ENCODE data around the gene DSCAML1.

DNA sequence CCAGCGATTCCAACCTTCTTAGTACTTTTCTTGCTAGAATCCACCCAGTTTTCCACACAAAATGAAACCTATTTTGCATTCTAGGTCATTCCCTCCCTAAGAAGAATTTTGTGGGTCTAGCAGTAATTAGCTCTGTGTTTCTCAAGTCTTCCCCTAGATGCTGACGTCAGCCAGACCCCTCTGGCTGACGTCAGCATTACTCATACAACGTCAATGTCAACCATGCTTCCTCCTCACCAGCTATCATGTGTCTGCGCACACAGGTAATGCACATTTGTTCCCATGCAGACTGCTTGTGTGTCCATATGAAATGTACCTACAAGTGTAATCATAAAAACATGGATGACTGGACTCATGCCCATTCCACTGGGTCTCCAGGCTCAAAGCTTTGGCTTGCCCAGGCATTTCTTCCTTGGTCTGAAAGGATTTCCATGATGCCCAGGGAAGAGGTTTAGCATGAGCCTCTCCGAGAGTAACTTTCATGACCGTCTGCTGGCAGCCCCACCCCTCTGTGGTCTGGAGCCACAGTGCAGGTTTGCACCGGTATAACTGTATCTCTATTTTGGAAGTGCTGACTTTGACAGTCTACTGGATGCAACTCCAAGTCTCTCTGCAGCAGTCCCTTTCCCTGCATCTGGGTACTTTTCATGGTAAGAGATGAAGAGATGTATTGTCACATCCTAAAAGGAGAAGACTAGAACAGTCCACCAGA lies 58.6 kb downstream of the DSCAML1 start:
- TF ChIP-seq, protein P1, sequence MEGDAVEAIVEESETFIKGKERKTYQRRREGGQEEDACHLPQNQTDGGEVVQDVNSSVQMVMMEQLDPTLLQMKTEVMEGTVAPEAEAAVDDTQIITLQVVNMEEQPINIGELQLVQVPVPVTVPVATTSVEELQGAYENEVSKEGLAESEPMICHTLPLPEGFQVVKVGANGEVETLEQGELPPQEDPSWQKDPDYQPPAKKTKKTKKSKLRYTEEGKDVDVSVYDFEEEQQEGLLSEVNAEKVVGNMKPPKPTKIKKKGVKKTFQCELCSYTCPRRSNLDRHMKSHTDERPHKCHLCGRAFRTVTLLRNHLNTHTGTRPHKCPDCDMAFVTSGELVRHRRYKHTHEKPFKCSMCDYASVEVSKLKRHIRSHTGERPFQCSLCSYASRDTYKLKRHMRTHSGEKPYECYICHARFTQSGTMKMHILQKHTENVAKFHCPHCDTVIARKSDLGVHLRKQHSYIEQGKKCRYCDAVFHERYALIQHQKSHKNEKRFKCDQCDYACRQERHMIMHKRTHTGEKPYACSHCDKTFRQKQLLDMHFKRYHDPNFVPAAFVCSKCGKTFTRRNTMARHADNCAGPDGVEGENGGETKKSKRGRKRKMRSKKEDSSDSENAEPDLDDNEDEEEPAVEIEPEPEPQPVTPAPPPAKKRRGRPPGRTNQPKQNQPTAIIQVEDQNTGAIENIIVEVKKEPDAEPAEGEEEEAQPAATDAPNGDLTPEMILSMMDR (IDR thresholded peaks at IDR 0.05; ENCODE audit: insufficient read depth, low read depth, low read length), result no peak
- TF ChIP-seq EZH2 (IDR thresholded peaks at IDR 0.05; ENCODE audit: insufficient read depth, low read length), result no peak
